Measurements from ENCODE around the gene KLHL22.

GRCh38 chr22:20459862-20460261 lies 35.7 kb downstream of the KLHL22 start:
- TF ChIP-seq CTCF (conservative IDR thresholded peaks at IDR 0.05 in 1 of 2, IDR thresholded peaks at IDR 0.05 in 1 of 2; ENCODE audit: low read depth in 1 of 2, low read length in 2 of 2) (no peak), EZH2 (IDR thresholded peaks at IDR 0.05; ENCODE audit: low read length, missing control alignments) (no peak)
